CD4-positive, alpha-beta memory T cell (primary cell): ENCODE measurements around the gene HSPA12A. TPM values are rescaled to one million over a fixed set of nuclear protein-coding genes. Genes with fewer than 3 reads are reported as not detected.
A peak's percentile ranks its signal among the peaks of the same experiment; 100 is the strongest.

ENCODE experiments used
- CTCF ChIA-PET: fragments of 350-600 bp; sonication (Branson Sonifier 250); formaldehyde crosslinking; loops from one replicate; lab custom pipeline; 2021; ENCODE audit warnings: inconsistent platforms; ENCODE audit not compliant: partially characterized antibody; lab: Charles Lee
- POLR2A ChIA-PET: fragments of 350-600 bp; sonication (Branson Sonifier 250); formaldehyde crosslinking; loops from one replicate; lab custom pipeline; 2021; ENCODE audit not compliant: partially characterized antibody; lab: Charles Lee
- DNase-seq, 5 donors: peaks; one replicate each; pipeline versions ENCODE4 v3.0.0 to v3.0.0-alpha.2; 2020 to 2022; ENCODE audit warnings: mixed read lengths in 1 of 5
- H3K27ac ChIP-seq: one replicate; pipeline ENCODE4 v1.7.0; 2013; ENCODE audit warnings: low read depth, low read length
- H3K27me3 ChIP-seq: 2 replicates; pipeline ENCODE4 v1.7.0; 2013; ENCODE audit warnings: mild to moderate bottlenecking, low read length, moderate library complexity; ENCODE audit not compliant: insufficient read depth
- H3K36me3 ChIP-seq: 2 replicates; pipeline ENCODE4 v1.7.0; 2013; ENCODE audit warnings: mild to moderate bottlenecking, low read length, moderate library complexity; ENCODE audit not compliant: insufficient read depth
- H3K4me1 ChIP-seq: 2 replicates; pipeline ENCODE4 v1.7.0; 2013; ENCODE audit warnings: mild to moderate bottlenecking, low read length, moderate library complexity; ENCODE audit not compliant: insufficient read depth
- H3K4me3 ChIP-seq, 2 donors: one replicate each; pipeline ENCODE4 v1.7.0; 2013; ENCODE audit warnings: low read length in 2 of 2, mild to moderate bottlenecking in 1 of 2
- H3K9me3 ChIP-seq, 2 donors: one replicate each; pipeline ENCODE4 v1.7.0; 2013; ENCODE audit warnings: low read length in 2 of 2, control low read depth in 1 of 2; ENCODE audit not compliant: control insufficient read depth in 1 of 2
- H3K27ac Mint-ChIP-seq, 7 donors: one replicate each; pipeline ENCODE4 v1.8.0; 2020 to 2021; ENCODE audit warnings: mixed read lengths in 7 of 7, mild to moderate bottlenecking in 6 of 7, inconsistent platforms in 3 of 7, moderate library complexity in 3 of 7
- H3K27me3 Mint-ChIP-seq, 2 donors: one replicate each; pipeline ENCODE4 v1.8.0; 2020 to 2021; ENCODE audit warnings: mixed read lengths in 2 of 2
- H3K36me3 Mint-ChIP-seq, 2 donors: one replicate each; pipeline ENCODE4 v1.8.0; 2020 to 2021; ENCODE audit warnings: mixed read lengths in 2 of 2, inconsistent platforms in 1 of 2, mild to moderate bottlenecking in 1 of 2
- H3K4me1 Mint-ChIP-seq, 4 donors: one replicate each; pipeline ENCODE4 v1.8.0; 2020 to 2021; ENCODE audit warnings: mixed read lengths in 4 of 4, mild to moderate bottlenecking in 1 of 4
- H3K4me3 Mint-ChIP-seq, 8 donors: one replicate each; pipeline ENCODE4 v1.8.0; 2020 to 2021; ENCODE audit warnings: mixed read lengths in 8 of 8, mild to moderate bottlenecking in 7 of 8, moderate library complexity in 6 of 8, inconsistent platforms in 3 of 8
- H3K9me3 Mint-ChIP-seq, 8 donors: one replicate each; pipeline ENCODE4 v1.8.0; 2020 to 2021; ENCODE audit warnings: mixed read lengths in 8 of 8, mild to moderate bottlenecking in 5 of 8, inconsistent platforms in 3 of 8, moderate library complexity in 1 of 8
- intact Hi-C: fragments of 100-400 bp; cut with micrococcal nuclease; formaldehyde crosslinking; loops from one replicate; pipeline ENCODE4 v1.15.1; 2023
- polyA plus RNA-seq, 2 donors: library from polyadenylated mRNA; unstranded; fragments of 300-500 nt; fragmentation: Illumina TruSeq; gene quantifications; one replicate each; pipeline ENCODE4 v1.2.3, GENCODE V29; 2021
- total RNA-seq, 2 experiments: library from RNA; stranded (reverse); gene quantifications; one replicate each; pipeline ENCODE4 v1.2.3, GENCODE V29; 2021

HSPA12A gene
- total and polyA plus RNA-seq, 4 experiments from 2014 or later = 0.14 to 0.64 (median 0.36) TPM; not detected in 1

DNA sequence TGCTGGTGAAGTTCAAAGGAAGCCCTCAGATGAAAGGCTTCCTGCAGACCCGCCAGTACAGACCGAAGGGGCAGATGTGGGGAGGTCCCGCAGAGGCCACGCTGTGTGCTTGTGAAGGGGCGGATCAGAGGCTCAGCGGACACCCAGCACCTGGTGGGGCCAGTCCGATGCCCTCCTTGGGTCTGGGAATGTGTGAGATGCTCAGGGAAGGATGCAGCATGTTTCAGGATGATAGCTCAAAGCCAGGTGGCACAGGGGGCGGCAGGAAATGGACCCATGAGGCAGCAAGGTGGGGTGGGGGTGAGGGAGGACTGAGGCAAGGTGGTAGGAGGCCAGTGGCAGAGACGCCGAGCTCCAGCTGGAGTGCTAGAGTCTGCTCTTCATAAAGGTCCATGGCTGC lies 27.9 kb upstream of the HSPA12A start:
- Mint-ChIP-seq H3K27ac (peak overlapping the region in 1 of 7 donors; percentile 47), H3K4me3 (no peak overlapping the region), H3K9me3 (no peaks in the 10 kb centered on the region)

GRCh38 chr10:116769791-116770190 lies 27.4 kb upstream of the HSPA12A start:
- no peak for DNase-seq
- CTCF ChIA-PET = interaction anchor here (1.1 to 1.5 kb wide), 2 partner anchors 18 to 26 kb away, joined by 3 to 4 read pairs; no protein-coding TSS in a partner anchor
- H3K9me3 ChIP-seq = no peaks in the 10 kb centered on the region
- H3K27ac ChIP-seq = no peak overlapping the region
- H3K27ac Mint-ChIP-seq = no peak overlapping the region
- no peaks in the 10 kb centered on the region for H3K36me3 ChIP-seq
- no peaks in the 10 kb centered on the region for H3K36me3 Mint-ChIP-seq
- POLR2A ChIA-PET = no interaction called here
- H3K9me3 Mint-ChIP-seq = peaks cover 0 to under 1% (median 0%) of the 10 kb centered on the region in 8 donors
- intact Hi-C loops = no loop called here
- no peak overlapping the region for H3K4me3 Mint-ChIP-seq
- no peak overlapping the region for H3K4me3 ChIP-seq
- peaks cover 5% of the 10 kb centered on the region for H3K27me3 ChIP-seq
- H3K4me1 ChIP-seq = no peaks in the 10 kb centered on the region
- H3K4me1 Mint-ChIP-seq = no peaks in the 10 kb centered on the region
- peaks cover 14 to 25% of the 10 kb centered on the region in 2 donors for H3K27me3 Mint-ChIP-seq

More for the DNA sequence above, 27.9 kb upstream of the HSPA12A start:
- no peaks in the 10 kb centered on the region for H3K36me3 ChIP-seq
- no peaks in the 10 kb centered on the region for H3K4me1 ChIP-seq
- ChIA-PET CTCF (interaction anchor here (1.1 to 1.5 kb wide), 2 partner anchors 18 to 26 kb away, joined by 3 to 4 read pairs; no protein-coding TSS in a partner anchor), POLR2A (no interaction called here)
- Mint-ChIP-seq H3K4me1 (no peaks in the 10 kb centered on the region), H3K36me3 (no peaks in the 10 kb centered on the region), H3K27me3 (peaks cover 14 to 27% of the 10 kb centered on the region in 2 donors)
- H3K27me3 ChIP-seq = peaks cover 5% of the 10 kb centered on the region
- DNase-seq = no peak
- no peak overlapping the region for H3K4me3 ChIP-seq
- no peaks in the 10 kb centered on the region for H3K9me3 ChIP-seq
- no peak overlapping the region for H3K27ac ChIP-seq
- intact Hi-C loops = no loop called here

DNA sequence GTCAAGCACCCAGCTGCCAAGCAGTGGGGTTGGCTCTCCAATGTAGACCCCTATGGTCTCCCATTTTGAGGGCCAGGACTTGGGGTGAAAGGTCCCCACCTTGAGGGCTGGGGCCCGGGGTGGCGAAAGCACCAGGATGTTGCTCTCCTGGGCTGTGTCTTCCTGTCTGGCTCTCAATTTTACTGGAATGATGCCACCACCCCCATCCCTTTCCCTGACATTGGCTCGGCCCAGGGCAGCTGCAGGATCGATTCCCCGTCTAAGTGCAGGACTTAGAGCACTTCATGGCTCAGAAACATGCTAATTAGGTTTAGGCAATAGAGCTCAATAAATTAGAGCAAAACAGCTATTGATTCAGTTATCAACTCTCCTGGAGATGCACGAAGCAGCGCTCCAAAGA lies 27.0 kb upstream of the HSPA12A start:
- peaks cover 14 to 24% of the 10 kb centered on the region in 2 donors for H3K27me3 Mint-ChIP-seq
- no peaks in the 10 kb centered on the region for H3K36me3 Mint-ChIP-seq
- intact Hi-C loops = no loop called here
- peaks cover 0 to 2% (median 0%) of the 10 kb centered on the region in 8 donors for H3K9me3 Mint-ChIP-seq
- H3K4me1 ChIP-seq = no peaks in the 10 kb centered on the region
- H3K4me1 Mint-ChIP-seq = no peaks in the 10 kb centered on the region
- POLR2A ChIA-PET = no interaction called here
- CTCF ChIA-PET = interaction anchor here (1.1 to 1.5 kb wide), 2 partner anchors 19 to 27 kb away, joined by 3 to 4 read pairs; no protein-coding TSS in a partner anchor
- no peak for DNase-seq
- no peak overlapping the region for H3K27ac Mint-ChIP-seq
- peaks cover 5% of the 10 kb centered on the region for H3K27me3 ChIP-seq
- no peaks in the 10 kb centered on the region for H3K36me3 ChIP-seq
- no peak overlapping the region for H3K27ac ChIP-seq
- no peak overlapping the region for H3K4me3 Mint-ChIP-seq
- no peak overlapping the region for H3K4me3 ChIP-seq
- H3K9me3 ChIP-seq = no peaks in the 10 kb centered on the region

- intact Hi-C loops = no loop called here
- POLR2A ChIA-PET = no interaction called here
- H3K27me3 Mint-ChIP-seq = peaks cover 14 to 27% of the 10 kb centered on the region in 2 donors
- H3K27me3 ChIP-seq = peaks cover 5% of the 10 kb centered on the region
- no peak overlapping the region for H3K27ac ChIP-seq
- no peak for DNase-seq
- no peak overlapping the region for H3K27ac Mint-ChIP-seq
- no peak overlapping the region for H3K4me3 ChIP-seq
- H3K36me3 Mint-ChIP-seq = no peaks in the 10 kb centered on the region
- CTCF ChIA-PET = interaction anchor here (1.5 kb wide), 1 partner anchor 19 kb away, joined by 4 read pairs; no protein-coding TSS in a partner anchor
- H3K9me3 ChIP-seq = no peaks in the 10 kb centered on the region
- H3K4me1 ChIP-seq = no peaks in the 10 kb centered on the region
- H3K9me3 Mint-ChIP-seq = peaks cover 0 to 2% (median 0%) of the 10 kb centered on the region in 8 donors
- no peak overlapping the region for H3K4me3 Mint-ChIP-seq
- H3K36me3 ChIP-seq = no peaks in the 10 kb centered on the region
- H3K4me1 Mint-ChIP-seq = no peaks in the 10 kb centered on the region
Measured at GRCh38 chr10:116768786-116769185, 26.4 kb upstream of the HSPA12A start.

DNA sequence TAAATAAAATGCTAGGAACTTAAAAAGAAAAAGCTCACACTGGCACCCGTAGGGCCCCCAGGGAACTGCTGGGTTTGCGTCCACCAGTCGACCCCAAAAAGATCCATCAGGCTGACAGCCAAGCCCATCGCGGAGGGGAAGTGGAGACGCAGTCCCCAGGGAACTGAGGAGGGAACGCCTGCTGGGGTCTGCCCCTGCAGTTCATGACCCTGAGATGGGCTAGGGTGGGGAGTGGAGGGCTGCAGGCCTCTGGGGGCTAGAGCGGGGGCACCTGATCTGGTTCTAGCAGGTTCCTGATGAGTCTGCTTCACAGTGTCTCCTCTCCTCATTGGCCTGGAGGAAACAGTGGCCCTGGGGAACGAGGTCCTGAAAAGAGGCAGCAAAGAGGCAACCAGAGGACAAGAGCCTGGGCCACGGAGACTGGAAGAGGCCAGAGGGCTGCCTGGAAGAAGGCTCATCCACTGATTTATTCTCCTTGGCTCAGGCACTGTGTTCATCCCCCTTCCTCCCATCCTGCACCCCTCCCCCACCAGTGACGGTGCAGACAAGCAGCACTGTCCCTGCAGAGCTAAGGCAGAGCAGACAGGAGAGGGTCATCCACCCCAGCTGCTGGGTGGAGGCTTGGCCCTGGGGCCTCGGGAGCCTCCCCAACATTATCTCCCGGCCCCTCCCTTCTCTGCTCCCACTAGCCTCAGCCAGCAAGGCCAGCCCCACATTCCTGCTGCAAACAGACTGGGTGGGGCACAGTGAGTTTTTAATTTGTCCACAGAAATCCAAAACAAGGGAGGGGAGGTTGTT lies 24.7 kb upstream of the HSPA12A start:
- no peaks in the 10 kb centered on the region for H3K9me3 ChIP-seq
- no peak overlapping the region for H3K27ac ChIP-seq
- no peak overlapping the region for H3K27ac Mint-ChIP-seq
- intact Hi-C loops = no loop called here
- H3K4me1 Mint-ChIP-seq = no peaks in the 10 kb centered on the region
- peaks cover 0 to 2% (median 0%) of the 10 kb centered on the region in 8 donors for H3K9me3 Mint-ChIP-seq
- no peaks in the 10 kb centered on the region for H3K36me3 ChIP-seq
- ChIA-PET POLR2A (no interaction called here), CTCF (interaction anchor here (0.9 to 1.5 kb wide), 3 partner anchors 21 to 85 kb away, joined by 4 to 7 read pairs (median 5); no protein-coding TSS in a partner anchor)
- H3K36me3 Mint-ChIP-seq = no peaks in the 10 kb centered on the region
- peaks cover 5% of the 10 kb centered on the region for H3K27me3 ChIP-seq
- peaks cover 22 to 35% of the 10 kb centered on the region in 2 donors for H3K27me3 Mint-ChIP-seq
- no peak overlapping the region for H3K4me3 ChIP-seq
- H3K4me3 Mint-ChIP-seq = no peak overlapping the region
- DNase-seq = no peak
- no peaks in the 10 kb centered on the region for H3K4me1 ChIP-seq

- Mint-ChIP-seq H3K27ac (no peak overlapping the region), H3K9me3 (peaks cover 0 to 2% (median 0%) of the 10 kb centered on the region in 8 donors), H3K4me3 (no peak overlapping the region), H3K27me3 (peaks cover 23 to 35% of the 10 kb centered on the region in 2 donors), H3K36me3 (no peaks in the 10 kb centered on the region), H3K4me1 (no peaks in the 10 kb centered on the region)
- Histone ChIP-seq H3K4me1 (no peaks in the 10 kb centered on the region), H3K36me3 (no peaks in the 10 kb centered on the region), H3K4me3 (no peak overlapping the region), H3K27me3 (peaks cover 5% of the 10 kb centered on the region), H3K9me3 (no peaks in the 10 kb centered on the region), H3K27ac (no peak overlapping the region)
- DNase-seq = no peak
- ChIA-PET CTCF (interaction anchor here (0.9 to 1.5 kb wide), 3 partner anchors 22 to 84 kb away, joined by 4 to 7 read pairs (median 5); no protein-coding TSS in a partner anchor), POLR2A (no interaction called here)
- intact Hi-C loops = no loop called here
Measured at GRCh38 chr10:116766241-116766827, 24.0 kb upstream of the HSPA12A start.

- H3K4me3 Mint-ChIP-seq = no peak overlapping the region
- Histone ChIP-seq H3K36me3 (no peaks in the 10 kb centered on the region), H3K27ac (no peak overlapping the region), H3K27me3 (peaks cover 5% of the 10 kb centered on the region), H3K4me3 (no peak overlapping the region), H3K4me1 (no peaks in the 10 kb centered on the region), H3K9me3 (no peaks in the 10 kb centered on the region)
- ChIA-PET POLR2A (no interaction called here), CTCF (interaction anchor here (1.0 to 1.5 kb wide), 2 partner anchors 23 to 84 kb away, joined by 5 read pairs; no protein-coding TSS in a partner anchor)
- no peak overlapping the region for H3K27ac Mint-ChIP-seq
- H3K9me3 Mint-ChIP-seq = peaks cover 0 to 2% (median 0%) of the 10 kb centered on the region in 8 donors
- DNase-seq = peak in 4 of 5 donors; percentile 29 to 38 (median 33)
- intact Hi-C loops = loop anchor here (1.0 kb wide), 1 partner anchor 83 kb away; no protein-coding TSS in a partner anchor
- H3K27me3 Mint-ChIP-seq = peaks cover 24 to 35% of the 10 kb centered on the region in 2 donors
- no peaks in the 10 kb centered on the region for H3K4me1 Mint-ChIP-seq
- H3K36me3 Mint-ChIP-seq = no peaks in the 10 kb centered on the region
Measured at GRCh38 chr10:116765648-116766081, 23.3 kb upstream of the HSPA12A start.
